OCI-LY7 (cell line): ENCODE data around the gene SAMM50. TPM values are rescaled to one million over a fixed set of nuclear protein-coding genes. Genes with fewer than 3 reads are reported as not detected.

Experiments used
- BruUV-seq: library from RNA; stranded (reverse); fragments of 400-500 nt; replicated peaks from 2 replicates; lab custom pipeline; 2021; lab: Mats Ljungman, UMichigan
- CTCF ChIA-PET: fragments of 300-600 bp; sonication (Branson Sonifier 250); formaldehyde crosslinking; loops from one replicate; lab custom pipeline; 2022; ENCODE audit warnings: antibody characterized with exemption; ENCODE audit not compliant: unreplicated experiment; lab: Charles Lee
- POLR2A ChIA-PET: fragments of 300-600 bp; sonication (Branson Sonifier 250); formaldehyde crosslinking; loops from one replicate; lab custom pipeline; 2022; ENCODE audit warnings: antibody characterized with exemption; lab: Charles Lee
- DNase-seq: peaks from one replicate; pipeline ENCODE4 v3.0.0-alpha.2; 2015; ENCODE audit warnings: low spot score
- H2AFZ ChIP-seq: fragments of 200-600 bp; sonication (generic), shearing (Covaris generic); 2 replicates; pipeline ENCODE4 v1.6.1; 2014; ENCODE audit warnings: mild to moderate bottlenecking, antibody characterized with exemption, low read length, moderate library complexity
- H3K27ac ChIP-seq: fragments of 200-600 bp; sonication (generic); 2 replicates; pipeline ENCODE4 v1.5.1; 2014; ENCODE audit warnings: mixed run types, low read depth, mild to moderate bottlenecking, moderate library complexity, low read length, inconsistent platforms; ENCODE audit not compliant: poor library complexity, severe bottlenecking
- H3K36me3 ChIP-seq: fragments of 200-600 bp; sonication (generic); 2 replicates; pipeline ENCODE4 v1.6.1; 2014; ENCODE audit warnings: mild to moderate bottlenecking, antibody characterized with exemption, low read length, moderate library complexity, mixed read lengths; ENCODE audit not compliant: insufficient read depth
- H3K4me1 ChIP-seq: fragments of 200-600 bp; sonication (generic); 2 replicates; pipeline ENCODE4 v1.5.1; 2014; ENCODE audit warnings: mild to moderate bottlenecking, low read length; ENCODE audit not compliant: insufficient read depth, poor library complexity, severe bottlenecking
- H3K4me2 ChIP-seq: fragments of 200-600 bp; sonication (generic); 2 replicates; pipeline ENCODE4 v1.6.1; 2014; ENCODE audit warnings: mild to moderate bottlenecking, low read length
- H3K4me3 ChIP-seq: fragments of 200-600 bp; sonication (generic); 2 replicates; pipeline ENCODE4 v1.5.1; 2014; ENCODE audit warnings: mild to moderate bottlenecking, low read depth, low read length; ENCODE audit not compliant: poor library complexity, severe bottlenecking
- H3K79me2 ChIP-seq: fragments of 200-600 bp; sonication (generic); 2 replicates; pipeline ENCODE4 v1.6.1; 2016; ENCODE audit warnings: low read depth, mild to moderate bottlenecking, low read length, moderate library complexity, mixed read lengths; ENCODE audit not compliant: insufficient read depth
- H3K9me2 ChIP-seq: fragments of 200-600 bp; sonication (generic); 2 replicates; pipeline ENCODE4 v1.6.1; 2016; ENCODE audit warnings: mild to moderate bottlenecking, low read length, mixed read lengths; ENCODE audit not compliant: insufficient read depth
- H3K9me3 ChIP-seq: fragments of 200-600 bp; sonication (generic); 2 replicates; pipeline ENCODE4 v1.6.1; 2014; ENCODE audit warnings: mild to moderate bottlenecking, mixed run types, low read length, mixed read lengths
- H4K20me1 ChIP-seq: fragments of 200-600 bp; sonication (generic); 2 replicates; pipeline ENCODE4 v1.6.1; 2014; ENCODE audit warnings: mild to moderate bottlenecking, antibody characterized with exemption, low read length, moderate library complexity, mixed read lengths; ENCODE audit not compliant: insufficient read depth
- CTCF ChIP-seq: fragments of 200-600 bp; sonication (generic); conservative IDR thresholded peaks from 2 replicates; pipeline ENCODE4 v1.5.1; 2014; ENCODE audit warnings: mild to moderate bottlenecking, antibody characterized with exemption, low read length, moderate library complexity, mixed read lengths
- EZH2phosphoT487 ChIP-seq: fragments of 200-600 bp; sonication (generic); IDR thresholded peaks from 2 replicates; pipeline ENCODE4 v1.6.1; 2018; ENCODE audit warnings: low read depth, borderline replicate concordance, mild to moderate bottlenecking, mixed run types, antibody characterized with exemption, low read length, moderate library complexity, mixed read lengths
- intact Hi-C: fragments of 100-400 bp; cut with micrococcal nuclease; formaldehyde crosslinking; loops from one replicate; pipeline ENCODE4 v1.10.0; 2022; ENCODE audit not compliant: unreplicated experiment
- total RNA-seq, 2 experiments: library from RNA; depleted of rRNA in 1 of 2; stranded (reverse); fragments of >200 nt in 1 of 2; shearing (Covaris generic) in 1 of 2; gene quantifications; 2 replicates each; pipeline ENCODE4 v1.2.3, GENCODE V29; 2014 to 2022

Gene SAMM50
- total RNA-seq, 2 experiments from 2014 or later, result 34.6 to 72.9 TPM

- CTCF ChIA-PET, result interaction anchor here (1.3 kb wide), 1 partner anchor 86 kb away, joined by 4 read pairs; no protein-coding TSS in a partner anchor
- Histone ChIP-seq H3K4me2 (no peak overlapping the region), H3K4me3 (no peak overlapping the region), H3K4me1 (no peaks in the 10 kb centered on the region), H4K20me1 (no peaks in the 10 kb centered on the region), H3K79me2 (no peaks in the 10 kb centered on the region), H3K9me2 (no peaks in the 10 kb centered on the region), H3K9me3 (no peaks in the 10 kb centered on the region), H3K36me3 (peaks cover 46% of the 10 kb centered on the region), H3K27ac (no peak overlapping the region), H2AFZ (no peak overlapping the region)
- intact Hi-C loops, result no loop called here
- DNase-seq, result no peak
- POLR2A ChIA-PET, result no interaction called here
- BruUV-seq, result no TSS peak
- TF ChIP-seq CTCF (no peak), EZH2phosphoT487 (no peak)
Observed at GRCh38 chr22:44000123-44000522, 44.9 kb downstream of the SAMM50 start.

- POLR2A ChIA-PET, result no interaction called here
- Histone ChIP-seq H3K79me2 (no peaks in the 10 kb centered on the region), H3K4me1 (no peaks in the 10 kb centered on the region), H3K4me3 (no peak overlapping the region), H3K9me3 (no peaks in the 10 kb centered on the region), H3K4me2 (no peak overlapping the region), H4K20me1 (no peaks in the 10 kb centered on the region), H3K36me3 (peaks cover 43% of the 10 kb centered on the region), H3K9me2 (no peaks in the 10 kb centered on the region), H3K27ac (no peak overlapping the region), H2AFZ (no peak overlapping the region)
- TF ChIP-seq EZH2phosphoT487, result no peak
- TF ChIP-seq CTCF, result no peak
- no peak for DNase-seq
- CTCF ChIA-PET, result no interaction called here
- no TSS peak for BruUV-seq
- intact Hi-C loops, result no loop called here
Observed at GRCh38 chr22:44001521-44001920, 46.3 kb downstream of the SAMM50 start.

GRCh38 chr22:44002324-44002723, 47.1 kb downstream of the SAMM50 start:
- Histone ChIP-seq H4K20me1 (no peaks in the 10 kb centered on the region), H3K4me1 (no peaks in the 10 kb centered on the region), H2AFZ (no peak overlapping the region), H3K79me2 (no peaks in the 10 kb centered on the region), H3K9me3 (no peaks in the 10 kb centered on the region), H3K36me3 (peaks cover 35% of the 10 kb centered on the region), H3K4me3 (no peak overlapping the region), H3K9me2 (no peaks in the 10 kb centered on the region), H3K27ac (no peak overlapping the region), H3K4me2 (no peak overlapping the region)
- BruUV-seq, result no TSS peak
- ChIA-PET CTCF (no interaction called here), POLR2A (no interaction called here)
- intact Hi-C loops, result no loop called here
- TF ChIP-seq CTCF (no peak), EZH2phosphoT487 (no peak)
- no peak for DNase-seq
